HepG2 (cell line): ENCODE results near the gene DCAF6. TPM values are rescaled to one million over a fixed set of nuclear protein-coding genes. Genes with fewer than 3 reads are reported as not detected.

ENCODE experiments used
- BRCA1 ChIP-seq: sonication (generic); formaldehyde crosslinking; IDR thresholded peaks from 2 replicates; pipeline ENCODE4 v1.4.0; 2020; ENCODE audit warnings: missing genetic modification reagents
- EHMT2 ChIP-seq: fragments of 200-600 bp; sonication (generic); IDR thresholded peaks from 2 replicates; pipeline ENCODE4 v1.7.0; 2017; ENCODE audit warnings: antibody characterized with exemption, low read depth, low read length, borderline replicate concordance
- HES4 ChIP-seq: sonication (generic); formaldehyde crosslinking; IDR thresholded peaks from 2 replicates; pipeline ENCODE4 v1.9.0; 2021; ENCODE audit warnings: mild to moderate bottlenecking, missing genetic modification reagents, borderline replicate concordance
- IKZF4 ChIP-seq: sonication (generic); formaldehyde crosslinking; IDR thresholded peaks from 2 replicates; pipeline ENCODE4 v1.5.1; 2020; ENCODE audit warnings: borderline replicate concordance, mild to moderate bottlenecking, low read depth, missing genetic modification reagents; ENCODE audit errors: not compliant biosample characterization
- RAD21 ChIP-seq: fragments of 450-650 bp; formaldehyde crosslinking; IDR thresholded peaks from 2 replicates; pipeline ENCODE4 v1.5.0; 2020; ENCODE audit warnings: mild to moderate bottlenecking
- SP1 ChIP-seq, 2 experiments: fragments of 450-650 bp in 1 of 2; sonication (generic) in 1 of 2; formaldehyde crosslinking in 1 of 2; IDR thresholded peaks; 2 replicates each; pipeline versions ENCODE4 v1.4.0 to v1.6.1; 2016 to 2020; ENCODE audit warnings: missing genetic modification reagents in 1 of 2
- ZNF121 ChIP-seq: sonication (generic); formaldehyde crosslinking; IDR thresholded peaks from 2 replicates; pipeline ENCODE4 v1.5.0; 2020; ENCODE audit warnings: mild to moderate bottlenecking, missing genetic modification reagents
- ZNF124 ChIP-seq: sonication (generic); formaldehyde crosslinking; IDR thresholded peaks from 2 replicates; pipeline ENCODE4 v1.4.0; 2020; ENCODE audit warnings: missing genetic modification reagents
- ZNF232 ChIP-seq: sonication (generic); formaldehyde crosslinking; IDR thresholded peaks from 2 replicates; pipeline ENCODE4 v1.4.0; 2020; ENCODE audit warnings: missing genetic modification reagents, borderline replicate concordance
- ZNF260 ChIP-seq: sonication (generic); formaldehyde crosslinking; IDR thresholded peaks from 2 replicates; pipeline ENCODE4 v1.4.0; 2020; ENCODE audit warnings: missing genetic modification reagents, low read depth, mild to moderate bottlenecking, borderline replicate concordance
- ZNF335 ChIP-seq: sonication (generic); formaldehyde crosslinking; IDR thresholded peaks from 2 replicates; pipeline ENCODE4 v1.4.0; 2020; ENCODE audit warnings: missing genetic modification reagents
- ZNF546 ChIP-seq: sonication (generic); formaldehyde crosslinking; conservative IDR thresholded peaks from 2 replicates; pipeline ENCODE4 v1.8.1; 2023; ENCODE audit warnings: mild to moderate bottlenecking, missing genetic modification reagents
- ZNF781 ChIP-seq: sonication (generic); formaldehyde crosslinking; IDR thresholded peaks from 2 replicates; pipeline ENCODE4 v1.5.1; 2020; ENCODE audit warnings: borderline replicate concordance, mild to moderate bottlenecking, missing genetic modification reagents; ENCODE audit errors: not compliant biosample characterization
- polyA plus RNA-seq, 8 experiments: library from polyadenylated mRNA; depleted of rRNA in 3 of 8; stranded (reverse) in 7 of 8; unstranded in 1 of 8; fragments of >200 nt; fragmentation: Illumina TruSeq in 4 of 8; extraction: Trizol in 4 of 8; gene quantifications; 2 replicates each; pipeline versions ENCODE4 v1.2.1 to v1.2.3, GENCODE V29; 2011 to 2016; ENCODE audit warnings: low read depth in 4 of 8, missing spikeins in 1 of 8, mixed read lengths in 1 of 8; ENCODE audit not compliant: insufficient read depth in 1 of 8
- total RNA-seq, 5 experiments: library from RNA; depleted of rRNA; stranded (reverse); fragments of >200 nt; fragmentation: Illumina TruSeq; extraction: Trizol; gene quantifications; 2 replicates each; pipeline ENCODE4 v1.2.3, GENCODE V29; 2016; ENCODE audit warnings: low read depth in 1 of 5
- TF ChIP-seq, protein P1 (sequence below): IDR thresholded peaks from 2 replicates; pipeline ENCODE4 v1.4.0; 2020; ENCODE audit warnings: mild to moderate bottlenecking, missing genetic modification reagents
- TF ChIP-seq, protein P2 (sequence below): IDR thresholded peaks from 2 replicates; pipeline ENCODE4 v1.6.1; 2016; ENCODE audit warnings: low read depth, borderline replicate concordance
- TF ChIP-seq, protein P3 (sequence below): IDR thresholded peaks from 2 replicates; pipeline ENCODE4 v1.6.1; 2016; ENCODE audit warnings: mild to moderate bottlenecking, missing biosample characterization, missing genetic modification reagents
- TF ChIP-seq, protein P4 (sequence below): sonication (generic); formaldehyde crosslinking; IDR thresholded peaks from 2 replicates; pipeline ENCODE4 v1.5.0; 2020; ENCODE audit warnings: missing genetic modification reagents, mild to moderate bottlenecking, borderline replicate concordance
- TF ChIP-seq, protein P5 (sequence below): sonication (generic); formaldehyde crosslinking; conservative IDR thresholded peaks from 2 replicates; pipeline ENCODE4 v1.4.0; 2020; ENCODE audit warnings: mild to moderate bottlenecking, missing genetic modification reagents, moderate library complexity

The DCAF6 gene
- total and polyA plus RNA-seq, 2 of the 13 experiments (the other 11 are each of a cell fraction or from before 2014, with no cell fraction given) = 24.7 to 33.7 TPM

DNA sequence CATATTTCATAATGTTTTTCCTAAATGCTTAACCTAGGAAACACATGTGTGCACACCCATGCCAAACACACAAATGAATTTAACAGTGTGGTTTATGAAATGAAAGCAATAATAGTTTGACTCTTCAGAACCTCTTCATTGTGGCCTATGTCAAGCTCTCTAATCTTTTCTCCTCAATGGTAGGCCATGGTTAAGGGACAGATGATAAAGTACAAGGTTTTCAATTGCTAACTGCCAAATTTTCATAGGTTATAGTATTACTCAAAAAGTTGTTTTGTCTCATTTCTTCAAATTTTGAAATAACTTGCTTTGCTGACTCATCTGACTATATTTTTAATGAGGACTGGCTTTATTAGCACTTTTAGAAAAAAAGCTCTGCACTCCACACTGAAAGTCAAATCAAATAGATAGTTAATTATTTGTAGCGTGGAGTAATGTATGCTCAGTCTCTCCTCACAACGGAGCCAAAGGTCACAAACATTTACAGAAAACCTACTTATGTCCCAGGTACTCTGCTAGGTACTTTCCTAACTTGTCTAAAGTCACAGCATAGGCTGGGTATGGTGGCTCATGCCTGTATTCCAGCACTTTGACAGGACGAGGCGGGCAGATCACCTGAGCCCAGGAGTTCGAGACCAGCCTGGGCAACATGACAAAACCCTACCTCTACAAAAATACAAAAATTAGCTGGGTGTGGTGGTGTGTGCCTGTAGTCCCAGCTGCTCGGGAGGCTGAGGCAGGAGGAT lies 19.5 kb upstream of the DCAF6 start (continued):
- 0 out of 2 replicates have a peak, but pooled peaks have one; percentile 17 for TF ChIP-seq ZNF121 (CRISPR knock-in tag)
- TF ChIP-seq, protein P1, sequence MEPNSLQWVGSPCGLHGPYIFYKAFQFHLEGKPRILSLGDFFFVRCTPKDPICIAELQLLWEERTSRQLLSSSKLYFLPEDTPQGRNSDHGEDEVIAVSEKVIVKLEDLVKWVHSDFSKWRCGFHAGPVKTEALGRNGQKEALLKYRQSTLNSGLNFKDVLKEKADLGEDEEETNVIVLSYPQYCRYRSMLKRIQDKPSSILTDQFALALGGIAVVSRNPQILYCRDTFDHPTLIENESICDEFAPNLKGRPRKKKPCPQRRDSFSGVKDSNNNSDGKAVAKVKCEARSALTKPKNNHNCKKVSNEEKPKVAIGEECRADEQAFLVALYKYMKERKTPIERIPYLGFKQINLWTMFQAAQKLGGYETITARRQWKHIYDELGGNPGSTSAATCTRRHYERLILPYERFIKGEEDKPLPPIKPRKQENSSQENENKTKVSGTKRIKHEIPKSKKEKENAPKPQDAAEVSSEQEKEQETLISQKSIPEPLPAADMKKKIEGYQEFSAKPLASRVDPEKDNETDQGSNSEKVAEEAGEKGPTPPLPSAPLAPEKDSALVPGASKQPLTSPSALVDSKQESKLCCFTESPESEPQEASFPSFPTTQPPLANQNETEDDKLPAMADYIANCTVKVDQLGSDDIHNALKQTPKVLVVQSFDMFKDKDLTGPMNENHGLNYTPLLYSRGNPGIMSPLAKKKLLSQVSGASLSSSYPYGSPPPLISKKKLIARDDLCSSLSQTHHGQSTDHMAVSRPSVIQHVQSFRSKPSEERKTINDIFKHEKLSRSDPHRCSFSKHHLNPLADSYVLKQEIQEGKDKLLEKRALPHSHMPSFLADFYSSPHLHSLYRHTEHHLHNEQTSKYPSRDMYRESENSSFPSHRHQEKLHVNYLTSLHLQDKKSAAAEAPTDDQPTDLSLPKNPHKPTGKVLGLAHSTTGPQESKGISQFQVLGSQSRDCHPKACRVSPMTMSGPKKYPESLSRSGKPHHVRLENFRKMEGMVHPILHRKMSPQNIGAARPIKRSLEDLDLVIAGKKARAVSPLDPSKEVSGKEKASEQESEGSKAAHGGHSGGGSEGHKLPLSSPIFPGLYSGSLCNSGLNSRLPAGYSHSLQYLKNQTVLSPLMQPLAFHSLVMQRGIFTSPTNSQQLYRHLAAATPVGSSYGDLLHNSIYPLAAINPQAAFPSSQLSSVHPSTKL (CRISPR knock-in tag) = peak; percentile 71
- no peak for TF ChIP-seq ZNF781
- TF ChIP-seq, protein P2, sequence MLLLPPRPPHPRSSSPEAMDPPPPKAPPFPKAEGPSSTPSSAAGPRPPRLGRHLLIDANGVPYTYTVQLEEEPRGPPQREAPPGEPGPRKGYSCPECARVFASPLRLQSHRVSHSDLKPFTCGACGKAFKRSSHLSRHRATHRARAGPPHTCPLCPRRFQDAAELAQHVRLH (CRISPR knock-in tag) = peak; percentile 41; the same call in 1 of the 2 replicates
- TF ChIP-seq, protein P3, sequence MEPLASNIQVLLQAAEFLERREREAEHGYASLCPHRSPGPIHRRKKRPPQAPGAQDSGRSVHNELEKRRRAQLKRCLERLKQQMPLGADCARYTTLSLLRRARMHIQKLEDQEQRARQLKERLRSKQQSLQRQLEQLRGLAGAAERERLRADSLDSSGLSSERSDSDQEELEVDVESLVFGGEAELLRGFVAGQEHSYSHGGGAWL = no peak
- no peak for TF ChIP-seq IKZF4 (CRISPR knock-in tag)
- TF ChIP-seq ZNF124 = 0 out of 2 replicates have a peak, but pooled peaks have one; percentile 41
- TF ChIP-seq, protein P4, sequence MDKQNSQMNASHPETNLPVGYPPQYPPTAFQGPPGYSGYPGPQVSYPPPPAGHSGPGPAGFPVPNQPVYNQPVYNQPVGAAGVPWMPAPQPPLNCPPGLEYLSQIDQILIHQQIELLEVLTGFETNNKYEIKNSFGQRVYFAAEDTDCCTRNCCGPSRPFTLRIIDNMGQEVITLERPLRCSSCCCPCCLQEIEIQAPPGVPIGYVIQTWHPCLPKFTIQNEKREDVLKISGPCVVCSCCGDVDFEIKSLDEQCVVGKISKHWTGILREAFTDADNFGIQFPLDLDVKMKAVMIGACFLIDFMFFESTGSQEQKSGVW (CRISPR knock-in tag) = no peak
- no peak for TF ChIP-seq HES4 (CRISPR knock-in tag)
- peak; percentile 56 for TF ChIP-seq ZNF232 (CRISPR knock-in tag)
- no peak for TF ChIP-seq BRCA1 (CRISPR knock-in tag)
- no peak for TF ChIP-seq ZNF335 (CRISPR knock-in tag)
- no peak; the same call in 1 of the 2 replicates for TF ChIP-seq EHMT2
- TF ChIP-seq, protein P5, sequence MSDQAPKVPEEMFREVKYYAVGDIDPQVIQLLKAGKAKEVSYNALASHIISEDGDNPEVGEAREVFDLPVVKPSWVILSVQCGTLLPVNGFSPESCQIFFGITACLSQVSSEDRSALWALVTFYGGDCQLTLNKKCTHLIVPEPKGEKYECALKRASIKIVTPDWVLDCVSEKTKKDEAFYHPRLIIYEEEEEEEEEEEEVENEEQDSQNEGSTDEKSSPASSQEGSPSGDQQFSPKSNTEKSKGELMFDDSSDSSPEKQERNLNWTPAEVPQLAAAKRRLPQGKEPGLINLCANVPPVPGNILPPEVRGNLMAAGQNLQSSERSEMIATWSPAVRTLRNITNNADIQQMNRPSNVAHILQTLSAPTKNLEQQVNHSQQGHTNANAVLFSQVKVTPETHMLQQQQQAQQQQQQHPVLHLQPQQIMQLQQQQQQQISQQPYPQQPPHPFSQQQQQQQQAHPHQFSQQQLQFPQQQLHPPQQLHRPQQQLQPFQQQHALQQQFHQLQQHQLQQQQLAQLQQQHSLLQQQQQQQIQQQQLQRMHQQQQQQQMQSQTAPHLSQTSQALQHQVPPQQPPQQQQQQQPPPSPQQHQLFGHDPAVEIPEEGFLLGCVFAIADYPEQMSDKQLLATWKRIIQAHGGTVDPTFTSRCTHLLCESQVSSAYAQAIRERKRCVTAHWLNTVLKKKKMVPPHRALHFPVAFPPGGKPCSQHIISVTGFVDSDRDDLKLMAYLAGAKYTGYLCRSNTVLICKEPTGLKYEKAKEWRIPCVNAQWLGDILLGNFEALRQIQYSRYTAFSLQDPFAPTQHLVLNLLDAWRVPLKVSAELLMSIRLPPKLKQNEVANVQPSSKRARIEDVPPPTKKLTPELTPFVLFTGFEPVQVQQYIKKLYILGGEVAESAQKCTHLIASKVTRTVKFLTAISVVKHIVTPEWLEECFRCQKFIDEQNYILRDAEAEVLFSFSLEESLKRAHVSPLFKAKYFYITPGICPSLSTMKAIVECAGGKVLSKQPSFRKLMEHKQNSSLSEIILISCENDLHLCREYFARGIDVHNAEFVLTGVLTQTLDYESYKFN (CRISPR knock-in tag) = peak; percentile 85
- no peak for TF ChIP-seq ZNF546 (CRISPR knock-in tag)
- no peak for TF ChIP-seq ZNF260 (CRISPR knock-in tag)
- TF ChIP-seq SP1 (IDR thresholded peaks at IDR 0.05) = no peak
- no peak for TF ChIP-seq SP1 (CRISPR knock-in tag; IDR thresholded peaks at IDR 0.05)
- TF ChIP-seq RAD21 = peak; percentile 17; the same call in 1 of the 2 replicates
